Large intestine (tissue), 12 donors: Measurements from ENCODE around the gene SLC6A12. TPM values are rescaled to one million over a fixed set of nuclear protein-coding genes. Genes with fewer than 3 reads are reported as not detected.

Source experiments
- DNase-seq, 2 donors: peaks; one replicate each; pipeline versions ENCODE4 v3.0.0 to v3.0.0-alpha.2; 2013
- H3K27ac ChIP-seq: one replicate; pipeline ENCODE4 v1.5.1; 2013; ENCODE audit warnings: low read length
- H3K27me3 ChIP-seq: 2 replicates; pipeline ENCODE4 v1.6.1; 2013; ENCODE audit warnings: low read length; ENCODE audit not compliant: control insufficient read depth, insufficient read depth
- H3K36me3 ChIP-seq: 2 replicates; pipeline ENCODE4 v1.6.1; 2013; ENCODE audit warnings: low read length; ENCODE audit not compliant: control insufficient read depth, insufficient read depth
- H3K4me1 ChIP-seq: one replicate; pipeline ENCODE4 v1.6.1; 2013; ENCODE audit warnings: low read length; ENCODE audit not compliant: control insufficient read depth, insufficient read depth
- H3K4me3 ChIP-seq: one replicate; pipeline ENCODE4 v1.5.1; 2013; ENCODE audit warnings: low read length
- H3K9me3 ChIP-seq: one replicate; pipeline ENCODE4 v1.6.1; 2013; ENCODE audit warnings: mild to moderate bottlenecking, low read depth, low read length, moderate library complexity; ENCODE audit not compliant: control insufficient read depth
- WGBS: methylation state at CpG from one replicate; pipeline ENCODE4 v1.1.5; 2013; ENCODE audit warnings: low lambda C conversion rate; ENCODE audit not compliant: insufficient coverage; 5-methylcytosine and 5-hydroxymethylcytosine counted together
- long read RNA-seq, 11 donors: transcript quantifications; one replicate each; lab custom pipeline, GENCODE V29; 2026
- polyA plus RNA-seq: library from polyadenylated mRNA; unstranded; fragments of 120-200 nt; gene quantifications from one replicate; pipeline ENCODE4 v1.2.1, GENCODE V29; 2013

The SLC6A12 gene
- 0.27 TPM for polyA plus RNA-seq
- long read RNA-seq, donor 1, result 0 reads
- long read RNA-seq, donor 2, result 0 reads
- long read RNA-seq, donor 3, result 0 reads
- long read RNA-seq, donor 4, result 0 reads
- long read RNA-seq, donor 5, result 0 reads
- long read RNA-seq, donor 6, result 0 reads
- long read RNA-seq, donor 7, result 0 reads
- long read RNA-seq, donor 8, result 0 reads
- long read RNA-seq, donor 9, result 0 reads
- long read RNA-seq, donor 10, result 0 reads
- long read RNA-seq, donor 11, result 0 reads

DNA sequence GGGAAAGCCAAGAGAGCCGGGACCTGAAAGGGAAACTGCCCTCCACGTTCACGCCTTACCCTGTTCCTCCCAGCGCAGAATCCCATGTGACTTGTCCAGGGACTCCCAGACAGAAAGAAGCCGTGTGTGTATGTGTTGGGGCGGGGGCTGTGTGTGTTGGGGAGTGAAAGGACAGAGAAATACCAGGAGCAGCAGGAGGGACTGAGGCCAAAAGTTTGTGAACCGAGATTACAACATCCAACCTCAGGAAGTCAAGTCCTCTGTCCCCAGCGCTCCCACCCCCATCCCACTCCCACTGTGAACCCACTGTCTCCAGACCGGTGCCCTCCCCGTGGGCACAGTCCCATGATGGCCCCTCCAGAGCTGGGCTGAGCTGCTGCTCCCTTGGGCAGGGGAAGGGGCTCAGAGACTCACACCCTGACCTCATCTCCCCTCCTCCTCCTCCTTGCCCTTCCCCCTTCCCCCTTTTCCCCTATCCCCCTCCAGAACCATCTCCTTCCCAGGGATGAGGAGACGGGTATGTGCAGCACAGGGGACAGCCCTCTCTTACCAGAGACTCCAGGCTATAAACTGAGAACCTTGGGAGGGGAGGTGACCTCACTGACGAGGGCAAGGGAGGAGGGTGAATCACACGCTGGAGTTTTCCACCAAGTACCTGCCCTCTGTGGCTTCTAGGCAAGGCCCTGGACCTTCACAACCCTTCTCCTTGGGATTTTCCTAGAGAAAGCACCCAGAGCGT, at the start of gene SLC6A12:
SLC6A12 (minus strand) TSS at position 155 of the 739 bp plus-strand sequence. CDS start 4,171 bp downstream, outside the sequence.
- no peak for DNase-seq
- Histone ChIP-seq H3K36me3 (no peaks in the 10 kb centered on the region), H3K4me3 (no peak within 1 kb of the TSS), H3K27ac (no peak within 1 kb of the TSS), H3K27me3 (peaks cover 37% of the 10 kb centered on the region), H3K4me1 (peaks cover 6% of the 10 kb centered on the region), H3K9me3 (no peaks in the 10 kb centered on the region)
- no CpG with 5 or more reads among the region's 14 CpGs for WGBS

DNA sequence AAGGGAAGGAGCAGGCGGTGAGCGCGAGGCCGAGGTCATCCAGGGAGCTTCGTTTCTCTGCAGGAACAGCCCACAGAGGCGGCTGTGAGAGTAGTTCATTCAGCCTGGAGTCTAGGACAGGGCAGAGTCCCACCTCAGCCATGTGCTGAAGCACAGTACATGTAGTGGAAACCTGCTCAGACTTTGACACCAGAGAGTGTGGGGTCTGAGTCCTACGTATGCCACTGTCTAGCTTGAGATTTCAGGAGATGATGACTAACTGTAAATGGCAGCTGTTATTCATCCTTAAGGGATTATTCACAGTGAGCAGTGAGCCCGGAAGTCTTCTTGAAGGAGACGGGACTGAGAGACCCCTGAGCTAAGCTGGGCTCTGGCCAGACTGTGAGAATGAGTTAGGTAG, 49.6 kb upstream of the SLC6A12 start:
- Histone ChIP-seq H3K27me3 (peaks cover 41% of the 10 kb centered on the region), H3K27ac (no peak overlapping the region), H3K4me1 (no peaks in the 10 kb centered on the region), H3K36me3 (no peaks in the 10 kb centered on the region), H3K9me3 (no peaks in the 10 kb centered on the region), H3K4me3 (no peak overlapping the region)
- DNase-seq, result peak in 1 of 2 donors; percentile 10
- WGBS, result no CpG with 5 or more reads among the region's 9 CpGs

DNA sequence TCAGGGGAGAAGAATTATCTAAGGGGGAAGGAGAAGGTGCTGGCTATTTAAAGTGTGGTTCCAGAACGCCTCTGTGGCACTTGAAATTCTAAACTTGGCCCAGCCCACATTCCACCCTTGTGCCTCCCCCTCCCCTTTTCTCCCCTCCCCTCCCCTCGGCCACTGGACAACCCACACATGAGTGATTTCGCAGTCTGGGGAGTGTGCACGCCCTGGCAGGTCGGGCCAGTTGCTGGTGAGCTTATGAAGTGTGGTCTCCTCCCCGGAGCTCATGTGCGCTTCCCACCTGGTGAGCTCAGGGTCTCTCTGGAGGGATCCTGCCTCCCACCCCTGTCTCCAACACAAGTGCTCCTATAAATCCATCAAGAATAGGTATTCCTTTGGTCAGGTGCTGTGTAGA, 48.9 kb upstream of the SLC6A12 start, which contains the start of gene SLC6A13:
SLC6A13 (minus strand) TSS at position 20 of the 400 bp plus-strand sequence. CDS start 2,784 bp downstream, outside the sequence.
- Histone ChIP-seq H3K9me3 (no peaks in the 10 kb centered on the region), H3K27me3 (peaks cover 38% of the 10 kb centered on the region), H3K4me3 (no peak within 1 kb of the TSS), H3K4me1 (no peaks in the 10 kb centered on the region), H3K27ac (no peak within 1 kb of the TSS), H3K36me3 (no peaks in the 10 kb centered on the region)
- no peak for DNase-seq
- no CpG with 5 or more reads among the region's 7 CpGs for WGBS

DNA sequence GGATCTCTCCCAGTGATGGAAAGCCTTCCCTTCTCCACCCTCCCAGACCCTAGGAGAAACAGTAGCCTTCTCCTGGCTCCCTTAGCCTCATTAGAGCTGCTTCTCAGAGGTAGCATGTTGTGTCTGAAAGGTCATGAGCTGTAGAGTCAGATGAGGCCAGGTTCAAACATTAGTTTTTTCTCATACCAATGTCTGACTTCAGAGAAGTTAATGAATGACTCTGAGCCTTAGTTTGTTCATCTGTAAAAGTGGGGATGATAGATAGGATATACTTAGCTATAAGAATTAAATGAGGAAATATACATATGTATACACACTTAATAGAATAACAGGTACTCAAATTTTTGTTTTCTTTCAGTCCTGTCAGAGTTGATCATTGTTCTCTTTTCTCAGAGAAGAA, 48.2 kb upstream of the SLC6A12 start:
- Histone ChIP-seq H3K27ac (no peak overlapping the region), H3K4me1 (no peaks in the 10 kb centered on the region), H3K27me3 (peaks cover 33% of the 10 kb centered on the region), H3K4me3 (no peak overlapping the region), H3K9me3 (no peaks in the 10 kb centered on the region), H3K36me3 (no peaks in the 10 kb centered on the region)
- DNase-seq, result no peak

- H3K27me3 ChIP-seq, result peaks cover 21% of the 10 kb centered on the region
- no peak overlapping the region for H3K4me3 ChIP-seq
- H3K36me3 ChIP-seq, result no peaks in the 10 kb centered on the region
- peaks cover 2% of the 10 kb centered on the region for H3K4me1 ChIP-seq
- H3K9me3 ChIP-seq, result no peaks in the 10 kb centered on the region
- no peak for DNase-seq
- no CpG with 5 or more reads among the region's 14 CpGs for WGBS
- H3K27ac ChIP-seq, result no peak overlapping the region
These were observed 43.8 kb upstream of the SLC6A12 start for GRCh38 chr12:257521-258321.

DNA sequence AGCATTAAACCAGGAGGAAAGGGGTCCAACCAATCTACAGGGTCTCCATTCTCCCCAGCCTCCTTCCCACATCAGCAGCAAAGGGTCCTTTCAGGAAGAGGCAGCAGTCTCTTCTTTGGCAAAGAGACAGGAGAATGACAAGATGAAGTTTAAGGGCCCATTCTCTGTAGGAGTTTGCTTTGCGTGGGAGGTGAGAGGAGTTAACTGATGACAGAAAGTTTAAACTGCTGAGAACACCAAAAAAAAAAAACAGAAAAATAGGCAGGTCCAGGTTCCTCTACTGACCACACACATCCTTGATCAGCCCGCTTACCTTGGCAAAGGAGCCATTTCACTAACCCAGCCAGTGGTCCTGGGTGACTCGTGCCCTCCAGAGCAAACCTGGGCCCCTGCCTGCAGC, 43.0 kb upstream of the SLC6A12 start:
- Histone ChIP-seq H3K9me3 (no peaks in the 10 kb centered on the region), H3K36me3 (no peaks in the 10 kb centered on the region), H3K4me1 (peaks cover 5% of the 10 kb centered on the region), H3K4me3 (no peak overlapping the region), H3K27me3 (peaks cover 15% of the 10 kb centered on the region), H3K27ac (no peak overlapping the region)
- DNase-seq, result no peak
- no CpG with 5 or more reads among the region's 3 CpGs for WGBS

DNA sequence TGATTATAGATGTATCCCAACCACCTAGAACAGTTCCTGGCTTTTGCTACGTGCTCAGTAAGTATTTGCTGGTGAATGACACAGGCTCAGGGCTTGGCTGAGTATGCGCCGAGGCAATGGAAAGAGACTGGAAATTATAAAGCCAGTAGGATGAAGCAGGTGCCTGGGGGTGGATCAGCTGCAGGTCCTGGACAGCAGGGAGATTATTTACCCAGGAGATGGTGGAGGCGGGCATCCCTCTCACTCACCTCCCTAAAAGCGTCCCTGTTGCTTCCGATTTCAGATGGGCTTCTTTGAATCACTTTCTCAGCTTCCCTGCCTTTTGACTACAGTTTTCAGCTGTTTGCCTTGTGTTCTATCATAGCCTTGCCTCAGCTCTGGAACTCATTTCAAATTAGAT, 42.3 kb upstream of the SLC6A12 start:
- peaks cover 5% of the 10 kb centered on the region for H3K4me1 ChIP-seq
- H3K27me3 ChIP-seq, result peaks cover 10% of the 10 kb centered on the region
- no peaks in the 10 kb centered on the region for H3K36me3 ChIP-seq
- WGBS, result 91% methylated on average over 6 of the region's 6 CpGs
- no peaks in the 10 kb centered on the region for H3K9me3 ChIP-seq
- H3K27ac ChIP-seq, result no peak overlapping the region
- DNase-seq, result no peak
- no peak overlapping the region for H3K4me3 ChIP-seq

DNA sequence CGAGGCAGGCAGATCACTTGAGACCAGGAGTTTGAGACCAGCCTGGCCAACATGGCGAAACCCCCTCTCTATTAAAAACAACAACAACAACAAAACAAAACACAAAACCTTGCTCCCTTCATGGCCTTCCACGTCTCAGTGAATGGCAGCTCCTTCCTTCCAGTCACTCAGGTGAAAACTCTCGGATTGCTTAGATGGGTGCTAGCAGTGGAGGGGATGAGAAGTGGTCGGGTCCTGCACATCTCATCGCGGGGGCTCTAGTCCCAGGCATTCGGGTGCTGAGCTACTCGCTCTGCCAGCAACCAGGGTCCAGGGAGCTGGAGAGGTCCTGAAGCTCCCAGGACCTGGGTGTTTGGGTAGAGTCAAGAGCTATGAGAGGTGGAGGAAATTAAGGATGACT, 41.0 kb upstream of the SLC6A12 start:
- WGBS, result no CpG with 5 or more reads among the region's 9 CpGs
- no peak for DNase-seq
- H3K9me3 ChIP-seq, result no peaks in the 10 kb centered on the region
- H3K4me1 ChIP-seq, result peaks cover 5% of the 10 kb centered on the region
- H3K4me3 ChIP-seq, result no peak overlapping the region
- no peak overlapping the region for H3K27ac ChIP-seq
- no peaks in the 10 kb centered on the region for H3K36me3 ChIP-seq
- H3K27me3 ChIP-seq, result peaks cover 8% of the 10 kb centered on the region

- no peak for DNase-seq
- no peak overlapping the region for H3K27ac ChIP-seq
- WGBS, result 100% methylated on average over 2 of the region's 10 CpGs
These were observed 40.1 kb upstream of the SLC6A12 start for GRCh38 chr12:254039-254438.

DNA sequence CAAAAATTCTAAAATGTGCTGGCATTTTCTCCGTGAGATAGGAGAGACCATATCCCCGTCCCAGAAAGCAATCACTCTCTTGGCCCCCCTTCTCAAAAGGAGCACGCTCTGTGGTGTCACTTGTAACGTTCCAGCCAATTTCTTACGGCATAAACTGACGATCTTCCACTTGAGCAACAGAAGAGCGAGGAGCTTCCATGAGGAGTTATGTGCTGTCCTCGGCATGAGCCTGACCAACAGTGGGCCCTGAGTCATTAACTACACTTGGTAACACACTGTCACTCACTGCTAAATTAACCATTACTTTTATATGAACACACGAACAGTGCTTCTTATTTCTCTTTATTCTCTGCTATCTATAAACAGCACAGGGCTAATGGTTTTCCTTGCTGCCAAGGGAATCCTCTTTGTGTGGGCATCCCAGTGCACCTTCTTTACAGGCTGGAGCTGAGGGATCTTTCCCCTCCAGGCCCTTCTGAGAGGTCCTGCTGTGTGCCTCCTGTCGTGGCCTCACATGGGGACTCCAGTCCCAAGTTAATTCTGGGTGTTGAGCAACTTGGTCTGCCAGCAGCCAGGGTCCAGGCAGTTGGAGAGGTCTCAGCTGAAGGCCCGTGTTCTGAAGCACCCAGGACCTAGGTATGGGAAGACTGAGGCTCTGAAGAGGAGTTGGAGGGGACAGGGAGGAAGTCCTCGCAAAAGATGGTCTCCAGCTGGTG, 39.3 kb upstream of the SLC6A12 start:
- H3K9me3 ChIP-seq, result peaks cover 1% of the 10 kb centered on the region
- 83% methylated on average over 1 of the region's 12 CpGs for WGBS
- no peaks in the 10 kb centered on the region for H3K27me3 ChIP-seq
- peaks cover 5% of the 10 kb centered on the region for H3K4me1 ChIP-seq
- peak in 1 of 2 donors; percentile 33 for DNase-seq
- H3K4me3 ChIP-seq, result no peak overlapping the region
- H3K27ac ChIP-seq, result no peak overlapping the region
- no peaks in the 10 kb centered on the region for H3K36me3 ChIP-seq

More at GRCh38 chr12:254039-254438, 40.1 kb upstream of the SLC6A12 start:
- Histone ChIP-seq H3K4me3 (no peak overlapping the region), H3K27me3 (peaks cover 4% of the 10 kb centered on the region), H3K36me3 (no peaks in the 10 kb centered on the region), H3K4me1 (peaks cover 5% of the 10 kb centered on the region), H3K9me3 (no peaks in the 10 kb centered on the region)
